HEK293 (cell line): ENCODE measurements around the gene PASK.

Source experiments
- BCL6B ChIP-seq: fragments of 450-650 bp; formaldehyde crosslinking; IDR thresholded peaks from 2 replicates; pipeline ENCODE4 v1.5.1; 2017; ENCODE audit warnings: missing biosample characterization, missing genetic modification characterization
- KLF1 ChIP-seq: fragments of 450-650 bp; formaldehyde crosslinking; IDR thresholded peaks from 2 replicates; pipeline ENCODE4 v1.5.1; 2016; ENCODE audit warnings: missing biosample characterization, missing genetic modification characterization
- TRIM28 ChIP-seq: IDR thresholded peaks from 2 replicates; pipeline ENCODE4 v1.6.1; 2011; ENCODE audit warnings: low read length, control low read depth, borderline replicate concordance
- ZBTB17 ChIP-seq: fragments of 450-650 bp; formaldehyde crosslinking; IDR thresholded peaks from 2 replicates; pipeline ENCODE4 v1.5.1; 2016; ENCODE audit warnings: missing biosample characterization, missing genetic modification characterization
- ZBTB7A ChIP-seq: fragments of 450-650 bp; formaldehyde crosslinking; IDR thresholded peaks from 2 replicates; pipeline ENCODE4 v1.5.1; 2016; ENCODE audit warnings: low read depth, missing biosample characterization, missing genetic modification characterization
- ZNF155 ChIP-seq: fragments of 450-650 bp; formaldehyde crosslinking; IDR thresholded peaks from 2 replicates; pipeline ENCODE4 v1.5.1; 2016; ENCODE audit warnings: missing biosample characterization, missing genetic modification characterization
- ZNF19 ChIP-seq: fragments of 450-650 bp; formaldehyde crosslinking; IDR thresholded peaks from 2 replicates; pipeline ENCODE4; 2016; ENCODE audit warnings: missing biosample characterization, missing genetic modification characterization, low read depth
- ZNF211 ChIP-seq: fragments of 450-650 bp; formaldehyde crosslinking; IDR thresholded peaks from 2 replicates; pipeline ENCODE4 v1.5.1; 2016; ENCODE audit warnings: low read depth, missing biosample characterization, missing genetic modification characterization
- ZNF23 ChIP-seq: fragments of 450-650 bp; formaldehyde crosslinking; IDR thresholded peaks from 2 replicates; pipeline ENCODE4 v1.5.1; 2016; ENCODE audit warnings: missing biosample characterization, missing genetic modification characterization, borderline replicate concordance
- ZNF292 ChIP-seq: fragments of 450-650 bp; formaldehyde crosslinking; IDR thresholded peaks from 2 replicates; pipeline ENCODE4 v1.5.1; 2016; ENCODE audit warnings: low read depth, missing biosample characterization, missing genetic modification characterization, borderline replicate concordance
- ZNF324 ChIP-seq: fragments of 450-650 bp; formaldehyde crosslinking; IDR thresholded peaks from 2 replicates; pipeline ENCODE4 v1.5.1; 2016; ENCODE audit warnings: missing biosample characterization, missing genetic modification characterization
- ZNF341 ChIP-seq: fragments of 450-650 bp; formaldehyde crosslinking; IDR thresholded peaks from 2 replicates; pipeline ENCODE4; 2016; ENCODE audit warnings: low read depth, missing biosample characterization, missing genetic modification characterization
- ZNF354C ChIP-seq: fragments of 450-650 bp; formaldehyde crosslinking; IDR thresholded peaks from 2 replicates; pipeline ENCODE4 v1.5.1; 2016; ENCODE audit warnings: missing biosample characterization, missing genetic modification characterization, low read depth, borderline replicate concordance
- ZNF48 ChIP-seq: fragments of 450-650 bp; formaldehyde crosslinking; IDR thresholded peaks from 2 replicates; pipeline ENCODE4 v1.5.1; 2016; ENCODE audit warnings: missing biosample characterization, missing genetic modification characterization
- ZNF521 ChIP-seq: fragments of 450-650 bp; formaldehyde crosslinking; IDR thresholded peaks from 2 replicates; pipeline ENCODE4 v1.5.1; 2017; ENCODE audit warnings: missing biosample characterization, mild to moderate bottlenecking, missing genetic modification characterization
- ZNF558 ChIP-seq: fragments of 450-650 bp; formaldehyde crosslinking; IDR thresholded peaks from 2 replicates; pipeline ENCODE4 v1.5.1; 2016; ENCODE audit warnings: missing biosample characterization, missing genetic modification characterization
- ZNF585B ChIP-seq: fragments of 450-650 bp; formaldehyde crosslinking; IDR thresholded peaks from 2 replicates; pipeline ENCODE4 v1.5.1; 2016; ENCODE audit warnings: missing biosample characterization, missing genetic modification characterization
- ZNF621 ChIP-seq: fragments of 450-650 bp; formaldehyde crosslinking; IDR thresholded peaks from 2 replicates; pipeline ENCODE4 v1.5.1; 2017; ENCODE audit warnings: missing biosample characterization, missing genetic modification characterization
- ZNF692 ChIP-seq: fragments of 450-650 bp; formaldehyde crosslinking; IDR thresholded peaks from 2 replicates; pipeline ENCODE4 v1.5.1; 2016; ENCODE audit warnings: missing biosample characterization, missing genetic modification characterization
- ZNF701 ChIP-seq: fragments of 450-650 bp; formaldehyde crosslinking; IDR thresholded peaks from 2 replicates; pipeline ENCODE4 v1.5.1; 2016; ENCODE audit warnings: missing biosample characterization, missing genetic modification characterization
- ZNF792 ChIP-seq: fragments of 450-650 bp; formaldehyde crosslinking; IDR thresholded peaks from 2 replicates; pipeline ENCODE4 v1.5.1; 2016; ENCODE audit warnings: missing biosample characterization, missing genetic modification characterization
- TF ChIP-seq, protein P1 (sequence below): fragments of 450-650 bp; formaldehyde crosslinking; IDR thresholded peaks from 2 replicates; pipeline ENCODE4 v1.5.1; 2016; ENCODE audit warnings: missing biosample characterization, missing genetic modification characterization
- TF ChIP-seq, protein P2 (sequence below): fragments of 450-650 bp; formaldehyde crosslinking; IDR thresholded peaks from 2 replicates; pipeline ENCODE4 v1.5.1; 2016; ENCODE audit warnings: missing biosample characterization, missing genetic modification characterization
- TF ChIP-seq, protein P3 (sequence below): fragments of 450-650 bp; formaldehyde crosslinking; IDR thresholded peaks from 2 replicates; pipeline ENCODE4 v1.5.1; 2016; ENCODE audit warnings: missing biosample characterization, missing genetic modification characterization, borderline replicate concordance
- TF ChIP-seq, protein P4 (sequence below): fragments of 450-650 bp; formaldehyde crosslinking; IDR thresholded peaks from 2 replicates; pipeline ENCODE4 v1.5.1; 2016; ENCODE audit warnings: missing biosample characterization, missing genetic modification characterization
- TF ChIP-seq, protein P5 (sequence below): sonication (generic); formaldehyde crosslinking; IDR thresholded peaks from 2 replicates; pipeline ENCODE4 v1.8.1; 2022; ENCODE audit warnings: mild to moderate bottlenecking, moderate library complexity, missing genetic modification reagents

PASK gene

GRCh38 chr2:241149925-241150659, 820 bp upstream of the PASK start, which contains the start of gene PPP1R7 (continued):
- TF ChIP-seq BCL6B (tag by site-specific recombination) (no peak), ZNF521 (tag by site-specific recombination) (no peak), ZBTB7A (tag by site-specific recombination) (peak; percentile 85; the same call in 1 of the 2 replicates), ZNF692 (peak; percentile 35; the same call in 1 of the 2 replicates), ZNF341 (tag by site-specific recombination) (peak; percentile 51; the same call in 1 of the 2 replicates), ZNF621 (tag by site-specific recombination) (no peak), ZNF585B (0 out of 2 replicates have a peak, but pooled peaks have one; percentile 14), ZNF19 (no peak), KLF1 (tag by site-specific recombination) (no peak), ZNF354C (tag by site-specific recombination) (no peak), ZNF701 (tag by site-specific recombination) (no peak), ZNF324 (tag by site-specific recombination) (peak; percentile 90), ZNF792 (0 out of 2 replicates have a peak, but pooled peaks have one; percentile 24), ZNF558 (no peak), ZNF48 (tag by site-specific recombination) (no peak), ZNF155 (tag by site-specific recombination) (no peak), ZBTB17 (tag by site-specific recombination) (peak; percentile 93), ZNF292 (tag by site-specific recombination) (no peak), TRIM28 (no peak; the same call in 1 of the 2 replicates), ZNF23 (tag by site-specific recombination) (no peak), ZNF211 (no peak)
- TF ChIP-seq, protein P1, sequence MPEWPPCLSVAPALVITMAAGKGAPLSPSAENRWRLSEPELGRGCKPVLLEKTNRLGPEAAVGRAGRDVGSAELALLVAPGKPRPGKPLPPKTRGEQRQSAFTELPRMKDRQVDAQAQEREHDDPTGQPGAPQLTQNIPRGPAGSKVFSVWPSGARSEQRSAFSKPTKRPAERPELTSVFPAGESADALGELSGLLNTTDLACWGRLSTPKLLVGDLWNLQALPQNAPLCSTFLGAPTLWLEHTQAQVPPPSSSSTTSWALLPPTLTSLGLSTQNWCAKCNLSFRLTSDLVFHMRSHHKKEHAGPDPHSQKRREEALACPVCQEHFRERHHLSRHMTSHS (tag by site-specific recombination) = no peak
- TF ChIP-seq, protein P2, sequence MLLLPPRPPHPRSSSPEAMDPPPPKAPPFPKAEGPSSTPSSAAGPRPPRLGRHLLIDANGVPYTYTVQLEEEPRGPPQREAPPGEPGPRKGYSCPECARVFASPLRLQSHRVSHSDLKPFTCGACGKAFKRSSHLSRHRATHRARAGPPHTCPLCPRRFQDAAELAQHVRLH = peak; percentile 77
- TF ChIP-seq, protein P3, sequence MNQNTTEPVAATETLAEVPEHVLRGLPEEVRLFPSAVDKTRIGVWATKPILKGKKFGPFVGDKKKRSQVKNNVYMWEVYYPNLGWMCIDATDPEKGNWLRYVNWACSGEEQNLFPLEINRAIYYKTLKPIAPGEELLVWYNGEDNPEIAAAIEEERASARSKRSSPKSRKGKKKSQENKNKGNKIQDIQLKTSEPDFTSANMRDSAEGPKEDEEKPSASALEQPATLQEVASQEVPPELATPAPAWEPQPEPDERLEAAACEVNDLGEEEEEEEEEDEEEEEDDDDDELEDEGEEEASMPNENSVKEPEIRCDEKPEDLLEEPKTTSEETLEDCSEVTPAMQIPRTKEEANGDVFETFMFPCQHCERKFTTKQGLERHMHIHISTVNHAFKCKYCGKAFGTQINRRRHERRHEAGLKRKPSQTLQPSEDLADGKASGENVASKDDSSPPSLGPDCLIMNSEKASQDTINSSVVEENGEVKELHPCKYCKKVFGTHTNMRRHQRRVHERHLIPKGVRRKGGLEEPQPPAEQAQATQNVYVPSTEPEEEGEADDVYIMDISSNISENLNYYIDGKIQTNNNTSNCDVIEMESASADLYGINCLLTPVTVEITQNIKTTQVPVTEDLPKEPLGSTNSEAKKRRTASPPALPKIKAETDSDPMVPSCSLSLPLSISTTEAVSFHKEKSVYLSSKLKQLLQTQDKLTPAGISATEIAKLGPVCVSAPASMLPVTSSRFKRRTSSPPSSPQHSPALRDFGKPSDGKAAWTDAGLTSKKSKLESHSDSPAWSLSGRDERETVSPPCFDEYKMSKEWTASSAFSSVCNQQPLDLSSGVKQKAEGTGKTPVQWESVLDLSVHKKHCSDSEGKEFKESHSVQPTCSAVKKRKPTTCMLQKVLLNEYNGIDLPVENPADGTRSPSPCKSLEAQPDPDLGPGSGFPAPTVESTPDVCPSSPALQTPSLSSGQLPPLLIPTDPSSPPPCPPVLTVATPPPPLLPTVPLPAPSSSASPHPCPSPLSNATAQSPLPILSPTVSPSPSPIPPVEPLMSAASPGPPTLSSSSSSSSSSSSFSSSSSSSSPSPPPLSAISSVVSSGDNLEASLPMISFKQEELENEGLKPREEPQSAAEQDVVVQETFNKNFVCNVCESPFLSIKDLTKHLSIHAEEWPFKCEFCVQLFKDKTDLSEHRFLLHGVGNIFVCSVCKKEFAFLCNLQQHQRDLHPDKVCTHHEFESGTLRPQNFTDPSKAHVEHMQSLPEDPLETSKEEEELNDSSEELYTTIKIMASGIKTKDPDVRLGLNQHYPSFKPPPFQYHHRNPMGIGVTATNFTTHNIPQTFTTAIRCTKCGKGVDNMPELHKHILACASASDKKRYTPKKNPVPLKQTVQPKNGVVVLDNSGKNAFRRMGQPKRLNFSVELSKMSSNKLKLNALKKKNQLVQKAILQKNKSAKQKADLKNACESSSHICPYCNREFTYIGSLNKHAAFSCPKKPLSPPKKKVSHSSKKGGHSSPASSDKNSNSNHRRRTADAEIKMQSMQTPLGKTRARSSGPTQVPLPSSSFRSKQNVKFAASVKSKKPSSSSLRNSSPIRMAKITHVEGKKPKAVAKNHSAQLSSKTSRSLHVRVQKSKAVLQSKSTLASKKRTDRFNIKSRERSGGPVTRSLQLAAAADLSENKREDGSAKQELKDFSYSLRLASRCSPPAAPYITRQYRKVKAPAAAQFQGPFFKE (tag by site-specific recombination) = no peak
- TF ChIP-seq, protein P4, sequence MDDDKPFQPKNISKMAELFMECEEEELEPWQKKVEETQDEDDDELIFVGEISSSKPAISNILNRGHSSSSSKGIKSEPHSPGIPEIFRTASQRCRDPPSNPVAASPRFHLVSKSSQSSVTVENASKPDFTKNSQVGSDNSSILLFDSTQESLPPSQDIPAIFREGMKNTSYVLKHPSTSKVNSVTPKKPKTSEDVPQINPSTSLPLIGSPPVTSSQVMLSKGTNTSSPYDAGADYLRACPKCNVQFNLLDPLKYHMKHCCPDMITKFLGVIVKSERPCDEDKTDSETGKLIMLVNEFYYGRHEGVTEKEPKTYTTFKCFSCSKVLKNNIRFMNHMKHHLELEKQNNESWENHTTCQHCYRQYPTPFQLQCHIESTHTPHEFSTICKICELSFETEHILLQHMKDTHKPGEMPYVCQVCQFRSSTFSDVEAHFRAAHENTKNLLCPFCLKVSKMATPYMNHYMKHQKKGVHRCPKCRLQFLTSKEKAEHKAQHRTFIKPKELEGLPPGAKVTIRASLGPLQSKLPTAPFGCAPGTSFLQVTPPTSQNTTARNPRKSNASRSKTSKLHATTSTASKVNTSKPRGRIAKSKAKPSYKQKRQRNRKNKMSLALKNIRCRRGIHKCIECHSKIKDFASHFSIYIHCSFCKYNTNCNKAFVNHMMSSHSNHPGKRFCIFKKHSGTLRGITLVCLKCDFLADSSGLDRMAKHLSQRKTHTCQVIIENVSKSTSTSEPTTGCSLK = no peak
- TF ChIP-seq, protein P5, sequence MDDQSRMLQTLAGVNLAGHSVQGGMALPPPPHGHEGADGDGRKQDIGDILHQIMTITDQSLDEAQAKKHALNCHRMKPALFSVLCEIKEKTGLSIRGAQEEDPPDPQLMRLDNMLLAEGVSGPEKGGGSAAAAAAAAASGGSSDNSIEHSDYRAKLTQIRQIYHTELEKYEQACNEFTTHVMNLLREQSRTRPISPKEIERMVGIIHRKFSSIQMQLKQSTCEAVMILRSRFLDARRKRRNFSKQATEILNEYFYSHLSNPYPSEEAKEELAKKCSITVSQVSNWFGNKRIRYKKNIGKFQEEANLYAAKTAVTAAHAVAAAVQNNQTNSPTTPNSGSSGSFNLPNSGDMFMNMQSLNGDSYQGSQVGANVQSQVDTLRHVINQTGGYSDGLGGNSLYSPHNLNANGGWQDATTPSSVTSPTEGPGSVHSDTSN (CRISPR knock-in tag) = no peak
